Measurements from ENCODE around the gene PDE3B. TPM values are rescaled to one million over a fixed set of nuclear protein-coding genes. Genes with fewer than 3 reads are reported as not detected.
"Not testable (repeated sequence)": the region's sequence is repeated elsewhere in the genome, so short reads cannot be mapped to it uniquely, and the experiment has no call there.

The PDE3B gene
- polyA plus RNA-seq, 3 donors = 4.0 to 6.0 (median 5.2) TPM

- H3K27ac ChIP-seq (ENCODE audit: low read depth in 1 of 2, low read length in 2 of 2); H3K36me3 Mint-ChIP-seq; H3K9ac ChIP-seq (ENCODE audit: insufficient read depth, low read length, poor library complexity, severe bottlenecking); H4K20me1 ChIP-seq (ENCODE audit: insufficient read depth, low read length); H2AFZ ChIP-seq (ENCODE audit: insufficient read depth, low read depth, low read length, poor library complexity, severe bottlenecking); H3K27me3 ChIP-seq (ENCODE audit: control insufficient read depth in 2 of 2, insufficient read depth in 2 of 2, low read length in 2 of 2); H3K79me2 ChIP-seq (ENCODE audit: insufficient read depth, low read length); intact Hi-C loops (cut with micrococcal nuclease); H3K4me2 ChIP-seq (replicated peaks; ENCODE audit: extremely low read depth, low read length, poor library complexity, severe bottlenecking); H3K36me3 ChIP-seq (replicated peaks in 1 of 2; ENCODE audit: control insufficient read depth in 1 of 2, insufficient read depth in 2 of 2, low read length in 2 of 2); H3K4me1 ChIP-seq (ENCODE audit: control insufficient read depth in 1 of 2, insufficient read depth in 2 of 2, low read length in 2 of 2); H3K27me3 Mint-ChIP-seq (ENCODE audit: low read depth in 3 of 3); DNase-seq; H3K4me3 Mint-ChIP-seq; H3K4me3 ChIP-seq (replicated peaks in 1 of 3; ENCODE audit: low read depth in 2 of 3, low read length in 3 of 3); H3K27ac Mint-ChIP-seq; H3K9me3 ChIP-seq (replicated peaks in 1 of 2; ENCODE audit: control insufficient read depth in 1 of 2, insufficient read depth in 1 of 2, low read length in 2 of 2); H3K4me1 Mint-ChIP-seq: not testable (repeated sequence)
- H3K9me3 Mint-ChIP-seq = peaks cover 8 to 16% (median 14%) of the 10 kb centered on the region in 7 donors
- 80% methylated on average over 1 of the region's 4 CpGs for WGBS (ENCODE audit: insufficient coverage)
Observed at GRCh38 chr11:14667329-14667728, 23.7 kb downstream of the PDE3B start.

DNA sequence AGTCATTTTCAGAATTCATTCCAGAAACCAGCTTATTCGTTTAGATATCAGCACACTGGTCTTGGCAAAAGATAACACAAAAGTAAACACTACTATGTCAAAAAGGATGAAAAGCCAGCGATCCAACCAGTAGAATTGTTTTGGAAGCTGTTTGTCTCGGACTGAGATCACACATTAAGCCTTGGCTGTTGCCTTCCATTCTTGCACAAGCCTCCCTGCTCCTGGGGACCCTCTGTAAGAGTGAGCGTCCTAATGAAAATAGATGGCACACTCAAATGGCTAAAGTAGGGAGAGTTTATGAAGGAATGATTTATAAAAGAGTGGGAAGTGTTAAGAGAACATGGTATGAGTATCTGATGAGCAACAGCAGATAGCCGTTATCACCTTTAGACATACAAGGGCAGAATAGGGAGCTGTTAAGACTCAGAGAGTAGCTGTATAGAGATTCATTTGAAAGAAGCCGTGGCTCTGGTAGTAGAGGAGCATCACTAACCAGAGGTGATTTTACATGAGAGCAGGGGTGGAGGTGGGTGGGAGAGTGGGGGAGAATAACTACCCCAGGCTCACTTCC lies 25.2 kb downstream of the PDE3B start:
- Histone ChIP-seq H3K4me1 (ENCODE audit: control insufficient read depth in 1 of 2, insufficient read depth in 2 of 2, low read length in 2 of 2) (peaks cover 4 to 7% of the 10 kb centered on the region in 2 donors), H3K9ac (ENCODE audit: insufficient read depth, low read length, poor library complexity, severe bottlenecking) (no peak overlapping the region), H3K36me3 (replicated peaks in 1 of 2; ENCODE audit: control insufficient read depth in 1 of 2, insufficient read depth in 2 of 2, low read length in 2 of 2) (no peaks in the 10 kb centered on the region), H3K27me3 (ENCODE audit: control insufficient read depth in 2 of 2, insufficient read depth in 2 of 2, low read length in 2 of 2) (no peaks in the 10 kb centered on the region), H3K27ac (ENCODE audit: low read depth in 1 of 2, low read length in 2 of 2) (no peak overlapping the region), H3K9me3 (replicated peaks in 1 of 2; ENCODE audit: control insufficient read depth in 1 of 2, insufficient read depth in 1 of 2, low read length in 2 of 2) (no peaks in the 10 kb centered on the region), H3K4me2 (replicated peaks; ENCODE audit: extremely low read depth, low read length, poor library complexity, severe bottlenecking) (no peak overlapping the region), H2AFZ (ENCODE audit: insufficient read depth, low read depth, low read length, poor library complexity, severe bottlenecking) (no peak overlapping the region), H3K4me3 (replicated peaks in 1 of 3; ENCODE audit: low read depth in 2 of 3, low read length in 3 of 3) (no peak overlapping the region), H3K79me2 (ENCODE audit: insufficient read depth, low read length) (no peaks in the 10 kb centered on the region), H4K20me1 (ENCODE audit: insufficient read depth, low read length) (no peaks in the 10 kb centered on the region)
- Mint-ChIP-seq H3K4me1 (peaks cover 7% of the 10 kb centered on the region), H3K9me3 (peaks cover 5 to 12% (median 9%) of the 10 kb centered on the region in 7 donors), H3K27ac (no peak overlapping the region), H3K27me3 (ENCODE audit: low read depth in 3 of 3) (no peaks in the 10 kb centered on the region), H3K36me3 (peaks cover 4 to 5% of the 10 kb centered on the region in 2 donors), H3K4me3 (no peak overlapping the region)
- intact Hi-C loops (cut with micrococcal nuclease) = no loop called here
- DNase-seq = no peak
- WGBS (ENCODE audit: insufficient coverage) = 100% methylated on average over 4 of the region's 6 CpGs
- no peak for TF ChIP-seq CTCF (IDR thresholded peaks at IDR 0.05)

Data from CD14-positive monocyte (primary cell).